GM12878 (cell line): Measurements from ENCODE around the gene THUMPD3. TPM values are rescaled to one million over a fixed set of nuclear protein-coding genes. Genes with fewer than 3 reads are reported as not detected.

Experiments
- ATAC-seq: fragments of 200-7000 bp; cut with Tn5 transposase; 3 replicates; pipeline ENCODE4 v1.9.1; 2020; ENCODE audit warnings: mild to moderate bottlenecking, moderate library complexity
- BruUV-seq: library from RNA; stranded (reverse); fragments of 400-500 nt; replicated peaks from 2 replicates; lab custom pipeline; 2021; lab: Mats Ljungman, UMichigan
- CTCF ChIA-PET: fragments of 300-600 bp; sonication (Branson Sonifier 250); formaldehyde crosslinking; extraction: SDS; loops from one replicate; lab custom pipeline; 2021; ENCODE audit warnings: inconsistent platforms; lab: Yijun Ruan, JAX
- POLR2A ChIA-PET: fragments of 350-600 bp; formaldehyde crosslinking; extraction: SDS; loops from one replicate; lab custom pipeline; 2021; ENCODE audit warnings: inconsistent platforms; lab: Charles Lee
- RAD21 ChIA-PET: fragments of 300-600 bp; sonication (Branson Sonifier 250); formaldehyde crosslinking; loops from one replicate; lab custom pipeline; 2023; ENCODE audit warnings: antibody characterized with exemption; ENCODE audit not compliant: unreplicated experiment; lab: Charles Lee
- SMC1A ChIA-PET: fragments of 300-600 bp; sonication (Branson Sonifier 250); formaldehyde crosslinking; loops from one replicate; lab custom pipeline; 2023; ENCODE audit not compliant: unreplicated experiment, uncharacterized antibody; lab: Charles Lee
- DNase-seq: peaks from one replicate; pipeline ENCODE4 v3.0.0-alpha.2; 2011; ENCODE audit warnings: low read depth, low spot score
- FAIRE-seq: peaks from 3 replicates; lab custom pipeline; 2011; peaks lifted over from hg19 to GRCh38; lab: Jason Lieb, UNC
- H2AFZ ChIP-seq: 2 replicates; pipeline ENCODE4 v1.6.0; 2011; ENCODE audit warnings: low read depth, low read length, control low read depth; ENCODE audit not compliant: control insufficient read depth
- H3K27ac ChIP-seq: 2 replicates; pipeline ENCODE4 v1.5.1; 2011; ENCODE audit warnings: control low read depth; ENCODE audit not compliant: control insufficient read depth, insufficient read depth
- H3K27me3 ChIP-seq, 2 experiments: replicated peaks in 1 of 2; 2 replicates each; pipeline versions ENCODE4 v1.6.0 to v1.6.1; 2011; ENCODE audit warnings: low read length in 1 of 2; ENCODE audit not compliant: control insufficient read depth in 2 of 2, insufficient read depth in 2 of 2
- H3K36me3 ChIP-seq, 2 experiments: 2 replicates each; pipeline ENCODE4 v1.5.1; 2011; ENCODE audit warnings: low read length in 1 of 2; ENCODE audit not compliant: control insufficient read depth in 2 of 2, insufficient read depth in 2 of 2
- H3K4me1 ChIP-seq: 2 replicates; pipeline ENCODE4 v1.6.1; 2011; ENCODE audit warnings: mild to moderate bottlenecking, low read length, moderate library complexity, mixed read lengths; ENCODE audit not compliant: control insufficient read depth, insufficient read depth
- H3K4me2 ChIP-seq: 2 replicates; pipeline ENCODE4 v1.6.0; 2011; ENCODE audit warnings: control low read depth; ENCODE audit not compliant: control insufficient read depth, insufficient read depth
- H3K4me3 ChIP-seq: fragments of 200-600 bp; sonication (generic); 2 replicates; pipeline ENCODE4 v1.5.1; 2016
- H3K79me2 ChIP-seq: 2 replicates; pipeline ENCODE4 v1.6.0; 2011; ENCODE audit warnings: low read length; ENCODE audit not compliant: control insufficient read depth, insufficient read depth
- H3K9ac ChIP-seq: 2 replicates; pipeline ENCODE4 v1.8.0; 2011; ENCODE audit warnings: low read length, control low read depth, mixed read lengths; ENCODE audit not compliant: control insufficient read depth, insufficient read depth
- H3K9me3 ChIP-seq: replicated peaks from 3 replicates; pipeline ENCODE4 v1.5.1; 2011; ENCODE audit warnings: mild to moderate bottlenecking, low read length; ENCODE audit not compliant: control insufficient read depth, insufficient read depth
- H4K20me1 ChIP-seq: 2 replicates; pipeline ENCODE4 v1.6.0; 2011; ENCODE audit not compliant: control insufficient read depth, insufficient read depth
- CBX3 ChIP-seq: fragments of 200-600 bp; sonication (generic); IDR thresholded peaks from 2 replicates; pipeline ENCODE4 v1.6.1; 2016; ENCODE audit warnings: low read depth, borderline replicate concordance
- CUX1 ChIP-seq: IDR thresholded peaks from 2 replicates; pipeline ENCODE4 v1.6.1; 2012; ENCODE audit warnings: improper control_type of control experiment, low read depth, low read length; ENCODE audit not compliant: insufficient replicate concordance
- ETV6 ChIP-seq, 2 experiments: fragments of 450-650 bp in 1 of 2; IDR thresholded peaks in 1 of 2; conservative IDR thresholded peaks in 1 of 2; 2 replicates each; pipeline ENCODE4 v1.6.1; 2014; ENCODE audit warnings: antibody characterized with exemption in 1 of 2, borderline replicate concordance in 1 of 2, low read depth in 1 of 2, mild to moderate bottlenecking in 1 of 2, moderate library complexity in 1 of 2
- EZH2 ChIP-seq: IDR thresholded peaks from 2 replicates; pipeline ENCODE4 v1.6.1; 2012; ENCODE audit warnings: low read depth, mild to moderate bottlenecking, control low read depth, inconsistent platforms, low read length, borderline replicate concordance; ENCODE audit not compliant: control insufficient read depth
- FOS ChIP-seq: IDR thresholded peaks from 3 replicates; pipeline ENCODE4 v1.6.1; 2011; ENCODE audit warnings: borderline replicate concordance; ENCODE audit not compliant: insufficient read length; ENCODE audit errors: extremely low read depth
- IKZF1 ChIP-seq: fragments of 450-650 bp; conservative IDR thresholded peaks from 2 replicates; pipeline ENCODE4 v1.6.1; 2017; ENCODE audit warnings: antibody characterized with exemption, mild to moderate bottlenecking
- MAX ChIP-seq: IDR thresholded peaks from 2 replicates; pipeline ENCODE4 v1.6.1; 2012; ENCODE audit warnings: low read depth, low read length, improper control_type of control experiment
- NFXL1 ChIP-seq: fragments of 450-650 bp; IDR thresholded peaks from 2 replicates; pipeline ENCODE4 v1.6.1; 2017; ENCODE audit warnings: antibody characterized with exemption, mild to moderate bottlenecking, borderline replicate concordance
- RELA ChIP-seq: fragments of 450-650 bp; IDR thresholded peaks from 2 replicates; pipeline ENCODE4 v1.8.0; 2014; ENCODE audit warnings: borderline replicate concordance; ENCODE audit not compliant: partially characterized antibody
- RELB ChIP-seq: fragments of 450-650 bp; IDR thresholded peaks from 2 replicates; pipeline ENCODE4 v1.6.1; 2017; ENCODE audit warnings: low read depth, mild to moderate bottlenecking, moderate library complexity
- SIX5 ChIP-seq: IDR thresholded peaks from 2 replicates; pipeline ENCODE4 v1.6.1; 2011; ENCODE audit warnings: mild to moderate bottlenecking, low read depth, low read length, moderate library complexity; ENCODE audit not compliant: severe bottlenecking
- SMAD1 ChIP-seq: fragments of 450-650 bp; IDR thresholded peaks from 2 replicates; pipeline ENCODE4 v1.6.1; 2018; ENCODE audit warnings: mild to moderate bottlenecking, low read depth; ENCODE audit not compliant: partially characterized antibody
- SREBF1 ChIP-seq: IDR thresholded peaks from 2 replicates; pipeline ENCODE4 v1.6.1; 2012; ENCODE audit warnings: mild to moderate bottlenecking, low read length
- TARDBP ChIP-seq: IDR thresholded peaks from 2 replicates; pipeline ENCODE4 v1.6.1; 2016; ENCODE audit warnings: borderline replicate concordance
- ZNF217 ChIP-seq: fragments of 450-650 bp; IDR thresholded peaks from 2 replicates; pipeline ENCODE4 v1.6.1; 2017; ENCODE audit warnings: antibody characterized with exemption, mild to moderate bottlenecking
- ZSCAN29 ChIP-seq: fragments of 450-650 bp; IDR thresholded peaks from 2 replicates; pipeline ENCODE4 v1.6.1; 2017; ENCODE audit warnings: mild to moderate bottlenecking, moderate library complexity
- WGBS: methylation state at CpG from one replicate; pipeline ENCODE4 v1.1.6; 2016; ENCODE audit warnings: low lambda C conversion rate; ENCODE audit not compliant: insufficient replicate concordance, insufficient coverage; ENCODE audit errors: missing lambda C conversion rate; 5-methylcytosine and 5-hydroxymethylcytosine counted together
- in situ Hi-C: fragments of 300-500 bp; cut with MboI; formaldehyde crosslinking; loops from 9 replicates; pipeline ENCODE4 v1.14.3; 2018; ENCODE audit warnings: mixed read lengths
- intact Hi-C: fragments of 100-400 bp; cut with micrococcal nuclease; formaldehyde crosslinking; loops from one replicate; pipeline ENCODE4 v1.14.2; 2022; ENCODE audit not compliant: unreplicated experiment
- polyA plus RNA-seq, 11 experiments: library from polyadenylated mRNA; depleted of rRNA in 4 of 11; unstranded in 6 of 11; stranded (reverse) in 5 of 11; fragments of >200 nt; fragmentation: Nextera tagmentation in 4 of 11; fragmentation: Illumina TruSeq in 1 of 11; extraction: Ambion mirVana in 4 of 11; extraction: Trizol in 1 of 11; gene quantifications; 1 replicate in 1 of 11; 2 replicates in 10 of 11; pipeline versions ENCODE4 v1.2.1 to v1.2.3, GENCODE V29; 2011 to 2016; ENCODE audit warnings: inconsistent platforms in 2 of 11, missing spikeins in 2 of 11, low read depth in 1 of 11
- total RNA-seq, 4 experiments: library from RNA; depleted of rRNA in 3 of 4; stranded (reverse); fragments of >200 nt in 3 of 4; fragmentation: Illumina TruSeq in 1 of 4; extraction: Trizol in 1 of 4; gene quantifications; 2 replicates each; pipeline versions ENCODE4 v1.2.1 to v1.2.3, GENCODE V29; 2013 to 2021

Gene THUMPD3
- total and polyA plus RNA-seq, 10 of the 15 experiments (the other 5 are each of a cell fraction or from before 2014, with no cell fraction given): 28.7 to 47.4 (median 41.8) TPM

- no peak for FAIRE-seq
- ATAC-seq: no peak
- 72% methylated on average over 6 of the region's 6 CpGs for WGBS
- Histone ChIP-seq H4K20me1 (no peaks in the 10 kb centered on the region), H3K79me2 (no peaks in the 10 kb centered on the region), H3K27me3 (no peaks in the 10 kb centered on the region), H3K27ac (no peak overlapping the region), H3K36me3 (no peaks in the 10 kb centered on the region), H3K4me3 (no peak overlapping the region), H3K9me3 (no peaks in the 10 kb centered on the region; the same call in 1 of the 3 replicates), H3K4me1 (no peaks in the 10 kb centered on the region), H3K9ac (no peak overlapping the region), H3K4me2 (no peak overlapping the region), H2AFZ (no peak overlapping the region)
- DNase-seq: no peak
- in situ Hi-C loops: no loop called here
- ChIA-PET POLR2A (no interaction called here), RAD21 (no interaction called here), SMC1A (interaction anchor here (0.7 to 1.3 kb wide), 2 partner anchors 15 to 124 kb away, joined by 3 to 4 read pairs; no protein-coding TSS in a partner anchor), CTCF (interaction anchor here (0.7 kb wide), 2 partner anchors 21 to 78 kb away, joined by 3 read pairs; no protein-coding TSS in a partner anchor)
- intact Hi-C loops: no loop called here
- no TSS peak for BruUV-seq
- no peak for TF ChIP-seq ZNF217
- TF ChIP-seq CBX3: no peak
- TF ChIP-seq FOS: no peak
- TF ChIP-seq ETV6 (conservative IDR thresholded peaks at IDR 0.05 in 1 of 2, IDR thresholded peaks at IDR 0.05 in 1 of 2; ENCODE audit: borderline replicate concordance in 1 of 2, low read depth in 1 of 2): no peak
- no peak for TF ChIP-seq NFXL1
- TF ChIP-seq RELB: no peak
- TF ChIP-seq TARDBP: no peak
- TF ChIP-seq RELA: no peak
- no peak for TF ChIP-seq SMAD1
- no peak for TF ChIP-seq SREBF1
- TF ChIP-seq EZH2: no peak
- no peak for TF ChIP-seq IKZF1
- TF ChIP-seq CUX1: no peak
- no peak for TF ChIP-seq ZSCAN29
- no peak for TF ChIP-seq SIX5
- TF ChIP-seq MAX: no peak
Observed at GRCh38 chr3:9332250-9333030, 30.4 kb upstream of the THUMPD3 start.
